ENCODE results near the gene CATSPER3.

CATSPER3 gene

GRCh38 chr5:135033901-135034235 lies 66.2 kb downstream of the CATSPER3 start, which contains the start of gene PITX1:
Gene PITX1 (minus strand): TSS chr5:135034228. CDS start chr5:135033881, 347 bp downstream.
- TF ChIP-seq ZFX (IDR thresholded peaks at IDR 0.05; ENCODE audit: borderline replicate concordance) (no peak), CTCF (IDR thresholded peaks at IDR 0.05) (no peak)
- H3K27ac ChIP-seq, result peak within 1 kb of the TSS; percentile 80

- TF ChIP-seq CTCF (IDR thresholded peaks at IDR 0.05) (no peak), ZFX (IDR thresholded peaks at IDR 0.05; ENCODE audit: borderline replicate concordance) (no peak)
- H3K27ac ChIP-seq, result peak overlapping the region; percentile 80
Measured at GRCh38 chr5:135034236-135034962, 66.7 kb downstream of the CATSPER3 start.

GRCh38 chr5:135034963-135035677 lies 67.4 kb downstream of the CATSPER3 start:
- TF ChIP-seq ZFX (IDR thresholded peaks at IDR 0.05; ENCODE audit: borderline replicate concordance) (no peak), CTCF (IDR thresholded peaks at IDR 0.05) (no peak)
- peak overlapping the region; percentile 80 for H3K27ac ChIP-seq

GRCh38 chr5:135035678-135036030 lies 67.9 kb downstream of the CATSPER3 start:
- TF ChIP-seq CTCF (IDR thresholded peaks at IDR 0.05) (no peak), ZFX (IDR thresholded peaks at IDR 0.05; ENCODE audit: borderline replicate concordance) (no peak)
- no peak overlapping the region for H3K27ac ChIP-seq

- H3K27ac ChIP-seq, result no peak overlapping the region
- TF ChIP-seq ZFX (IDR thresholded peaks at IDR 0.05; ENCODE audit: borderline replicate concordance), result no peak
- TF ChIP-seq CTCF (IDR thresholded peaks at IDR 0.05), result no peak
Measured at GRCh38 chr5:135036405-135036804, 68.7 kb downstream of the CATSPER3 start.

- TF ChIP-seq CTCF (IDR thresholded peaks at IDR 0.05) (no peak), ZFX (IDR thresholded peaks at IDR 0.05; ENCODE audit: borderline replicate concordance) (no peak)
- H3K27ac ChIP-seq, result no peak overlapping the region
Measured at GRCh38 chr5:135037519-135038204, 70.0 kb downstream of the CATSPER3 start.

All from 22Rv1 (cell line).